Heart left ventricle (tissue), 16 donors: ENCODE measurements around the gene TGFBR1. TPM values are rescaled to one million over a fixed set of nuclear protein-coding genes. Genes with fewer than 3 reads are reported as not detected.
"Not testable (repeated sequence)": the region's sequence is repeated elsewhere in the genome, so short reads cannot be mapped to it uniquely, and the experiment has no call there.

Experiments used
- ATAC-seq, 4 donors: fragments of 200-7000 bp; cut with Tn5 transposase; one replicate each; pipeline ENCODE4 v1.9.1; 2020 to 2022; ENCODE audit warnings: moderate library complexity in 4 of 4, mild to moderate bottlenecking in 3 of 4, moderate number of reproducible peaks in 1 of 4
- DNase-seq, 5 donors: peaks; one replicate each; pipeline ENCODE4 v3.0.0-alpha.2; 2020
- H3K27ac ChIP-seq, 12 donors: fragments of 200-600 bp; sonication (generic) in 4 of 12; one replicate each; pipeline versions ENCODE4 v1.5.0 to v1.8.0; 2016 to 2022; ENCODE audit warnings: mild to moderate bottlenecking in 2 of 12
- H3K27me3 ChIP-seq, 9 donors: fragments of 200-600 bp; sonication (generic) in 2 of 9; one replicate each; pipeline versions ENCODE4 v1.5.1 to v1.8.0; 2016 to 2022; ENCODE audit warnings: mild to moderate bottlenecking in 3 of 9
- H3K36me3 ChIP-seq, 9 donors: fragments of 200-600 bp; sonication (generic) in 2 of 9; one replicate each; pipeline versions ENCODE4 v1.5.0 to v1.8.0; 2018 to 2022; ENCODE audit warnings: mild to moderate bottlenecking in 2 of 9
- H3K4me1 ChIP-seq, 12 donors: fragments of 200-600 bp; sonication (generic) in 4 of 12; one replicate each; pipeline versions ENCODE4 v1.5.0 to v1.8.0; 2016 to 2022; ENCODE audit warnings: mild to moderate bottlenecking in 3 of 12
- H3K4me3 ChIP-seq, 12 donors: fragments of 200-600 bp; sonication (generic) in 4 of 12; one replicate each; pipeline versions ENCODE4 v1.5.0 to v1.8.0; 2017 to 2022; ENCODE audit warnings: mild to moderate bottlenecking in 9 of 12, moderate library complexity in 4 of 12
- H3K9me3 ChIP-seq, 12 donors: fragments of 200-600 bp; sonication (generic) in 4 of 12; one replicate each; pipeline versions ENCODE4 v1.5.0 to v1.8.0; 2016 to 2022; ENCODE audit warnings: mild to moderate bottlenecking in 1 of 12
- POLR2A ChIP-seq, 2 donors: fragments of 450-650 bp; IDR thresholded peaks; one replicate each; pipeline ENCODE4 v1.6.1; 2017; ENCODE audit warnings: antibody characterized with exemption in 2 of 2, mild to moderate bottlenecking in 2 of 2, moderate library complexity in 2 of 2
- WGBS, 4 donors: extraction: QIAGEN DNeasy Blood & Tissue Kit in 2 of 4; methylation state at CpG; one replicate each; pipeline versions ENCODE4 v1.1.5 to v1.1.7; 2013 to 2018; 5-methylcytosine and 5-hydroxymethylcytosine counted together
- intact Hi-C, 10 donors: fragments of 100-400 bp; cut with DNase I; formaldehyde crosslinking; loops; one replicate each; pipeline versions ENCODE4 v1.11.1 to v1.14.2; 2022
- polyA plus RNA-seq, 2 donors: library from polyadenylated mRNA; stranded (reverse); fragments of 200-250 nt; gene quantifications; one replicate each; pipeline ENCODE4 v1.2.3, GENCODE V29; 2013
- total RNA-seq, 9 donors: library from RNA; depleted of rRNA in 2 of 9; stranded (reverse); fragments of >200 nt in 2 of 9; fragmentation: NEBNext Ultra II Directional in 3 of 9; extraction: Animal tissue kit (Norgen Biotek cat#: 25700) in 3 of 9; gene quantifications; one replicate each; pipeline versions ENCODE4 v1.1.0 to v1.2.4, GENCODE V29; 2016 to 2023
- TF ChIP-seq, protein P1 (sequence below), 12 donors: fragments of 200-600 bp; sonication (generic) in 4 of 12; IDR thresholded peaks; one replicate each; pipeline versions ENCODE4 v1.5.0 to v1.8.0; 2018 to 2022; ENCODE audit warnings: antibody characterized with exemption in 12 of 12, mild to moderate bottlenecking in 5 of 12
- donor health status: ischemic (EF 13 %, LVEDD 7.1; RV severe dilation, severe dysfunction).
- donor health status: healthy with polysubstance abuse.
- donor health status: DM: no; HTN: yes; CAD: no.
- donor health status: DM: no; HTN: no; CAD: no.
- donor health status: ischemic (EF 25% LVEDD 6.9; RV normal size, moderate dysfunction).
- donor health status: ischemic (EF 25% LVEDD 5.7; RV mildly dilated, moderate dysfunction).
- donor health status: healthy.
- donor health status: DM: yes; HTN: yes; CAD: no.
- donor health status: ischemic (EF 35%, LVEDD 5.7; RV mildly dilated, moderate dysfunction).
- donor health status: nonischemic (EF 11% LVEDD 7.7; RV severe dilation, severe dysfunction).
- donor health status: DM: yes; HTN: yes; CAD: no.
- donor health status: PGD.
- donor health status: ischemic (EF 29% LVEDD 5.4; RV normal size, mild dysfunction).
- donor health status: nonischemic (EF 23%, LVEDD 6.1; RV moderate dilation, normal function).

Gene TGFBR1
- total and polyA plus RNA-seq, 11 donors, result 3.8 to 41.0 (median 13.8) TPM

DNA sequence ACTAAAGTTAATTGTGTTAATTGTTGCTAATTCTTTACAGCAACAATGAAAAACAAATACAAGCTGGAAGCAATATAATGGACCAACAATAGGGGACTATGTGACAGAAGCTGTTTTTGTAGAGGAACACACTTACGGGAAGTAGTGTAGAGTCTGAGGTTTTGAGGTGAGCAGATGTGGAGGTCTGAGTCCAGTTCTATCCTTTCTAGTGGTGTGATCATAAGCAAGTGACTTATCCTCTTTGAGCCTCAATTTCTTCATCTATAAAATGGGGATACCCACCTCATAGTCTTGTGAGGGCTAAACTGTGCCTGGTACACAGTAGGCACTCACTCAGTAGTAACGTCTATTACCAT lies 88.5 kb downstream of the TGFBR1 start:
- TF ChIP-seq POLR2A (IDR thresholded peaks at IDR 0.05), result no peak
- TF ChIP-seq, protein P1, sequence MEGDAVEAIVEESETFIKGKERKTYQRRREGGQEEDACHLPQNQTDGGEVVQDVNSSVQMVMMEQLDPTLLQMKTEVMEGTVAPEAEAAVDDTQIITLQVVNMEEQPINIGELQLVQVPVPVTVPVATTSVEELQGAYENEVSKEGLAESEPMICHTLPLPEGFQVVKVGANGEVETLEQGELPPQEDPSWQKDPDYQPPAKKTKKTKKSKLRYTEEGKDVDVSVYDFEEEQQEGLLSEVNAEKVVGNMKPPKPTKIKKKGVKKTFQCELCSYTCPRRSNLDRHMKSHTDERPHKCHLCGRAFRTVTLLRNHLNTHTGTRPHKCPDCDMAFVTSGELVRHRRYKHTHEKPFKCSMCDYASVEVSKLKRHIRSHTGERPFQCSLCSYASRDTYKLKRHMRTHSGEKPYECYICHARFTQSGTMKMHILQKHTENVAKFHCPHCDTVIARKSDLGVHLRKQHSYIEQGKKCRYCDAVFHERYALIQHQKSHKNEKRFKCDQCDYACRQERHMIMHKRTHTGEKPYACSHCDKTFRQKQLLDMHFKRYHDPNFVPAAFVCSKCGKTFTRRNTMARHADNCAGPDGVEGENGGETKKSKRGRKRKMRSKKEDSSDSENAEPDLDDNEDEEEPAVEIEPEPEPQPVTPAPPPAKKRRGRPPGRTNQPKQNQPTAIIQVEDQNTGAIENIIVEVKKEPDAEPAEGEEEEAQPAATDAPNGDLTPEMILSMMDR (IDR thresholded peaks at IDR 0.05), result no peak
- ATAC-seq, result no peak
- intact Hi-C loops, result no loop called here
- H3K4me1 ChIP-seq, result no peaks in the 10 kb centered on the region
- H3K27ac ChIP-seq, result no peak overlapping the region
- DNase-seq, result no peak
- 79 to 89% (median 86%) methylated on average over 2 of the region's 2 CpGs for WGBS, 4 donors
- peaks cover 0 to 4% (median 0%) of the 10 kb centered on the region in 9 donors for H3K27me3 ChIP-seq
- H3K4me3 ChIP-seq, result no peak overlapping the region
- H3K9me3 ChIP-seq, result no peaks in the 10 kb centered on the region
- H3K36me3 ChIP-seq, result no peaks in the 10 kb centered on the region

GRCh38 chr9:99196484-99196883 lies 91.6 kb downstream of the TGFBR1 start:
- H3K27me3 ChIP-seq, ATAC-seq, H3K36me3 ChIP-seq, H3K4me1 ChIP-seq, intact Hi-C loops, H3K4me3 ChIP-seq, DNase-seq, H3K9me3 ChIP-seq, H3K27ac ChIP-seq: not testable (repeated sequence)
- 79 to 85% (median 82%) methylated on average over 5 of the region's 5 CpGs for WGBS, 4 donors

DNA sequence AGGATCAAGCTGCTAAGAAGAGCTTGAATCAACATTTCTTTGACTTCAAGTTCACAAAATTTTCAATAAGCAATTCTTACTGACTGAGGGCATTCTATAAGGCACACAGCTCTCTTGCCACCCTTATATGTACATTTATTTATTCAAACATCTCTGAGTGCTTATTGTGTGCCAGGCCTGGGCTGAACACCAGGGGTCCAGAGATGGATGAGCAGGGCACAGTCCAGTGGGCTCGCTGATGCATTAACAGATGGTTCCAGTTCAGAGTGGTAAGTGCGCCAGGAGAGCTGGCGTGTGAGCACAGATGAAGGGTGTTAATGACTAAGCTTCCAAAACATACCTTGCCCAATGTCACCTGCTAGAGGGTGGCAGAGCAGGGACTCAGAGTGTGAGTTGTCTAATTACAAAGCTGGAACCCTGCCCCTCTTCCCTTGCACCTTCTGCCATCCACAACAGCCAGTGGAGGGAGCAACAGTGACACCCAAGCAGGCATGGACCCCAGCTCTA lies 92.3 kb downstream of the TGFBR1 start:
- Histone ChIP-seq H3K4me1 (no peaks in the 10 kb centered on the region), H3K9me3 (no peaks in the 10 kb centered on the region), H3K36me3 (no peaks in the 10 kb centered on the region), H3K27ac (no peak overlapping the region), H3K4me3 (no peak overlapping the region), H3K27me3 (no peaks in the 10 kb centered on the region)
- no peak for DNase-seq
- ATAC-seq, result no peak
- intact Hi-C loops, result no loop called here
- TF ChIP-seq, protein P1 (IDR thresholded peaks at IDR 0.05), result no peak
- no peak for TF ChIP-seq POLR2A (IDR thresholded peaks at IDR 0.05)
- 89 to 96% (median 95%) methylated on average over 3 of the region's 3 CpGs for WGBS, 4 donors

- no peak for TF ChIP-seq POLR2A (IDR thresholded peaks at IDR 0.05)
- TF ChIP-seq, protein P1 (IDR thresholded peaks at IDR 0.05), result no peak
- H3K4me1 ChIP-seq, result no peaks in the 10 kb centered on the region
- no peaks in the 10 kb centered on the region for H3K9me3 ChIP-seq
- H3K27me3 ChIP-seq, result no peaks in the 10 kb centered on the region
- WGBS, 4 donors, result 73 to 77% (median 76%) methylated on average over 9 of the region's 9 CpGs
- no peak for ATAC-seq
- H3K4me3 ChIP-seq, result no peak overlapping the region
- intact Hi-C loops, result no loop called here
- DNase-seq, result no peak
- no peaks in the 10 kb centered on the region for H3K36me3 ChIP-seq
- H3K27ac ChIP-seq, result no peak overlapping the region
Measured at GRCh38 chr9:99197987-99198386, 93.1 kb downstream of the TGFBR1 start.

DNA sequence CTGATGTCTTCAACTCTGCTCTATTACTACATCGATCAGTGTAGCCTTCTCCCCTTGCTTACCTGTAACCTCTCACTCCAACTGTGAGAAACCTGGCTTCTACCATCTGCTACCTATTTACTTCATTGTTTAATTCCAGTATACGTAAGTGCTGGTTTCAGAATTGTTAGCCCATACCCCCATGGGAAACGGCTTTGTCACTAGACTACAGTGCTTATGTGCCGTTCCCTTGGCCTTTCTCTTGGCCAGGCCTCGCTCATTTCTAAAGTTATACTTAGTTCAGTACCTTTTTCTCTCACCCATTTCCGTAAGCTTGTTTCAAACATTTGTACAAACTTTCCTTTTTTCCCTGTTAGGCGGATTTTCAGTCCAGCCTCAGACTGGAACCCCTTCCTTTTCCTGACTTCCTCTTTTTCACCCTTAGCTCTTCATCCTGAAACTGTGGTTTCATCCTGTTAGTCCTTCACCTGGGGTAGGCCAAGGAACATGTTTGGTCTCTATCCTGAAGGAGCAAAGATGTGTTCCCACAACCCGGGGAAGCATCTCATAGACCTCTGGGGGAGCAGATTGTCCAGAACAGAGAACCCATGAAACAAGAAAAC lies 95.1 kb downstream of the TGFBR1 start:
- H3K4me1 ChIP-seq, result no peaks in the 10 kb centered on the region
- ATAC-seq (no peak), DNase-seq (no peak)
- intact Hi-C loops, result no loop called here
- 83 to 91% (median 89%) methylated on average over 8 of the region's 8 CpGs for WGBS, 4 donors
- H3K27ac ChIP-seq, result no peak overlapping the region
- no peaks in the 10 kb centered on the region for H3K36me3 ChIP-seq
- no peak for TF ChIP-seq POLR2A (IDR thresholded peaks at IDR 0.05)
- TF ChIP-seq, protein P1 (IDR thresholded peaks at IDR 0.05), result no peak
- no peaks in the 10 kb centered on the region for H3K27me3 ChIP-seq
- no peak overlapping the region for H3K4me3 ChIP-seq
- no peaks in the 10 kb centered on the region for H3K9me3 ChIP-seq
